NCI-H2227 (cell line): ENCODE measurements around the gene YIPF5.

Experiments
- DNase-seq: peaks from one replicate; lab custom pipeline; 2025; ENCODE audit not compliant: unreplicated experiment; lab: John Stamatoyannopoulos, UW

YIPF5 gene

DNA sequence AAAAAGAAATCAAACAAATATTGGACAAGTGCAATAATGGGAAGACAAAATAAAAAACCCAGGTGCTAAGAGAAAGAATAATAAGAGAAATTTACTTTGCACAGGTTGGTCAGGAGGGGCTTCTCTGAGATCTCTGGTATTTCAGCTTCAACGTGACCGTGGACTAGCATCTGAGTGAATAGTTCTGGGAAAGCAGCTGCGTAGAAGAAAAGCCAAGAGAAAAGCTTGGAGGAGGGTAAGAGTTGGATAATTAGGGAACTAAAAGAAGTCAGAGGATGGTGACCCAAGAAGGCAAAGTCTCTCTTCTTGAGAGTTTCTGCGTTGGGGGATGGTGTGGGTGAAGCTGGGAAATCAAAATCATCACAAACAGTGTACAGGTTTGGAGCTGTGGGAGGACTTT lies 41.6 kb downstream of the YIPF5 start:
- DNase-seq, result no peak

GRCh38 chr5:144126707-144127106 lies 43.8 kb downstream of the YIPF5 start:
- no peak for DNase-seq

DNA sequence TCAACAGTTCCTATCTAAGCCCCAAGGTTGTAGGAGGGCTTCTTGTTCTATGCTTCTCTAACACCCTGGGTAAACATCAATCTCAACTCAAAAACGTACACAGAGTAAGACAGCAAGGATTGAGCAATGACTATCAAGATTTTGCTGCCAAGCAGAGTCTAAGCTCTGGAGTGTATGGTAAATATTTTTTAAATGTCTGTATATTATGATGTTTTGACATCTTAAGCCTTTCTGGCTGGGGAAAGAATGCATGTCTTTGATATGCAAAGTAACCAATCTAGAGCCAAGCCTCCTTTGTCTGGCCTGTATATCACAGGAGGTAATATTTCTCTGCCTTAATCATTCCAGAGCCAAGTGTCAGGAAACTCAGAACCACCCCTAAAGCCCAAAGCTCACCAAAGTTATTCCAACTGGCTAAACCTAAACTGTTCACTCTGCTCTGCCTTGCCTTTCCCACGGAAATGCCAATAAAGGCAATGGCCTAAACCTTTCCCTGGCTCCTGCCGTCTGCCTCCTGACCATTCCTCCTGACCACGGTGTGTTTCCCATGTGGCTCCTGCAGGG lies 45.2 kb downstream of the YIPF5 start:
- no peak for DNase-seq

DNA sequence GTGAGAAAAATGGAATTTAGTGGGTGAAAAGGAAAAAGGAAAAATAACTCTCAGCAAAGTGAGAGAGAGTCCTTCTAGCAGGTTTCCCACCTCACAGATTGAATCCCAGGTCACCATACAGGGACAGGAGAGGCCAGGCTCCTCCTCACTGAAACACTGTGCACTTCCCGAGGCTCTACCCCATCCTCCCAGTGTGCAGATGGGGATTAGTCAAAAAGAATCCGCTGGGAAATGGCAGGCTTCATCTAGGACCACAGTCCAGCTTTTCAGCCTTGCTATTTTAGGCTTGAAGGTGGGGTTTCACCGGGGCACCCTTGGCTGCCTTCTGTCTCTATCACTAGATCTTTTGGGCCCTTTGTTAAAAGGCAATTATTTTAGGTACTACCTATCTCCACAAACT lies 47.8 kb downstream of the YIPF5 start:
- DNase-seq, result no peak

GRCh38 chr5:144122081-144122480 lies 48.4 kb downstream of the YIPF5 start:
- DNase-seq, result no peak

DNA sequence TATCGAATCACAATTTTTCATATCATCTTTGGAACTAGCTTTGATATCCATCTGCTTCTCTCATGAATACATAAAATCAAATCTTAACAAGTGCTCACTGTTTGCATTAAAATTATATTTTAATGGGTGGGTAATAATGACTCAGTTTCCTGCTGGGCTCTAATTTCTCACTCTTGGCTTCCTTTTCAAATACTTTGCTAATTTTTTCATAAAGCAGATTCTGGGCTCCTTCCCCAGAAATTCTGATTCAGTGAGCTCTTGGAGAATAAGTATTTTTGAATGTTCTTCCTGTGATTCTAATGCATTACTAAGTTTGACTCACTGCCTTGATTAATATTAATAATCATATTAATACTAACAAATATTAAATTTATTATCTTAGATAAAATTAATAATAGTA lies 48.9 kb downstream of the YIPF5 start:
- no peak for DNase-seq

GRCh38 chr5:144120661-144121180 lies 49.7 kb downstream of the YIPF5 start:
- no peak for DNase-seq

- DNase-seq, result no peak
Observed at GRCh38 chr5:144117412-144117811, 53.0 kb downstream of the YIPF5 start.

GRCh38 chr5:144114571-144114970 lies 55.9 kb downstream of the YIPF5 start:
- DNase-seq, result no peak
